Measurements from ENCODE around the gene DEK.
A peak's percentile ranks its signal among the peaks of the same experiment; 100 is the strongest.
"Not testable (repeated sequence)": the region's sequence is repeated elsewhere in the genome, so short reads cannot be mapped to it uniquely, and the experiment has no call there.

The DEK gene

GRCh38 chr6:18264219-18264922, at the start of gene DEK:
DEK (minus strand) TSS chr6:18264530; CDS start chr6:18263987, 543 bp downstream.
- DNase-seq (ENCODE audit: low read depth): peak; percentile 79

- DNase-seq (ENCODE audit: low read depth): no peak
Observed at GRCh38 chr6:18312368-18312767, 48.0 kb upstream of the DEK start.

- not testable (repeated sequence) for DNase-seq (ENCODE audit: low read depth)
Observed at GRCh38 chr6:18310010-18310409, 45.7 kb upstream of the DEK start.

- DNase-seq (ENCODE audit: low read depth): no peak
Observed at GRCh38 chr6:18309046-18309445, 44.7 kb upstream of the DEK start.

GRCh38 chr6:18308070-18308735, 43.9 kb upstream of the DEK start:
- DNase-seq (ENCODE audit: low read depth): no peak

GRCh38 chr6:18306977-18307376, 42.6 kb upstream of the DEK start:
- DNase-seq (ENCODE audit: low read depth): no peak

GRCh38 chr6:18302561-18303439, 38.5 kb upstream of the DEK start:
- no peak for DNase-seq (ENCODE audit: low read depth)

- no peak for DNase-seq (ENCODE audit: low read depth)
Observed at GRCh38 chr6:18293076-18293904, 29.0 kb upstream of the DEK start.

GRCh38 chr6:18289283-18289682, 25.0 kb upstream of the DEK start:
- no peak for DNase-seq (ENCODE audit: low read depth)

- no peak for DNase-seq (ENCODE audit: low read depth)
Observed at GRCh38 chr6:18284261-18284660, 19.9 kb upstream of the DEK start.

GRCh38 chr6:18281564-18281963, 17.2 kb upstream of the DEK start:
- DNase-seq (ENCODE audit: low read depth): no peak

- no peak for DNase-seq (ENCODE audit: low read depth)
Observed at GRCh38 chr6:18280084-18280483, 15.8 kb upstream of the DEK start.

GRCh38 chr6:18279422-18279821, 15.1 kb upstream of the DEK start:
- no peak for DNase-seq (ENCODE audit: low read depth)

- no peak for DNase-seq (ENCODE audit: low read depth)
Observed at GRCh38 chr6:18277237-18278006, 13.1 kb upstream of the DEK start.

GRCh38 chr6:18276610-18277236, 12.4 kb upstream of the DEK start:
- no peak for DNase-seq (ENCODE audit: low read depth)

- DNase-seq (ENCODE audit: low read depth): no peak
Observed at GRCh38 chr6:18270216-18270615, 5.9 kb upstream of the DEK start.

GRCh38 chr6:18269717-18270116, 5.4 kb upstream of the DEK start:
- no peak for DNase-seq (ENCODE audit: low read depth)

GRCh38 chr6:18269253-18269652, 4.9 kb upstream of the DEK start:
- DNase-seq (ENCODE audit: low read depth): no peak

- no peak for DNase-seq (ENCODE audit: low read depth)
Observed at GRCh38 chr6:18268066-18268465, 3.7 kb upstream of the DEK start.

GRCh38 chr6:18266523-18266912, 2.2 kb upstream of the DEK start:
- DNase-seq (ENCODE audit: low read depth): no peak
